DOHH2 (cell line): ENCODE data around the gene DDX28.
"Not testable (repeated sequence)": the region's sequence is repeated elsewhere in the genome, so short reads cannot be mapped to it uniquely, and the experiment has no call there.

Experiments
- H3F3A ChIP-seq: fragments of 200-600 bp; sonication (generic), shearing (Covaris generic); 2 replicates; pipeline ENCODE4 v1.6.0; 2016; ENCODE audit warnings: antibody characterized with exemption, mild to moderate bottlenecking; ENCODE audit not compliant: control insufficient read depth, insufficient read depth
- H3K27ac ChIP-seq: fragments of 200-600 bp; sonication (generic); 2 replicates; pipeline ENCODE4 v1.5.1; 2014; ENCODE audit warnings: low read depth, mild to moderate bottlenecking, low read length, moderate library complexity
- H3K27me3 ChIP-seq: fragments of 200-600 bp; sonication (generic); 2 replicates; pipeline ENCODE4 v1.6.1; 2014; ENCODE audit warnings: mild to moderate bottlenecking, low read length, mixed read lengths; ENCODE audit not compliant: control insufficient read depth
- H3K36me3 ChIP-seq: fragments of 200-600 bp; sonication (generic); 2 replicates; pipeline ENCODE4 v1.6.1; 2014; ENCODE audit warnings: mild to moderate bottlenecking, low read length, moderate library complexity, mixed read lengths; ENCODE audit not compliant: control insufficient read depth
- H3K4me1 ChIP-seq: fragments of 200-600 bp; sonication (generic); 2 replicates; pipeline ENCODE4 v1.6.1; 2014; ENCODE audit warnings: mild to moderate bottlenecking, low read length, mixed read lengths; ENCODE audit not compliant: control insufficient read depth
- H3K4me2 ChIP-seq: fragments of 200-600 bp; sonication (generic); 2 replicates; pipeline ENCODE4 v1.6.0; 2014; ENCODE audit warnings: mild to moderate bottlenecking, low read length, moderate library complexity
- H3K4me3 ChIP-seq: fragments of 200-600 bp; sonication (generic); 2 replicates; pipeline ENCODE4 v1.5.1; 2014; ENCODE audit warnings: mild to moderate bottlenecking, low read length, mixed read lengths
- H3K79me2 ChIP-seq: fragments of 200-600 bp; sonication (generic); 2 replicates; pipeline ENCODE4 v1.6.1; 2014; ENCODE audit warnings: mild to moderate bottlenecking, low read length, mixed read lengths; ENCODE audit not compliant: control insufficient read depth
- H3K9me2 ChIP-seq: fragments of 200-600 bp; sonication (generic); replicated peaks from 2 replicates; pipeline ENCODE4 v1.6.1; 2014; ENCODE audit warnings: mild to moderate bottlenecking, low read length, mixed read lengths; ENCODE audit not compliant: control insufficient read depth
- H3K9me3 ChIP-seq: fragments of 200-600 bp; sonication (generic); 2 replicates; pipeline ENCODE4 v1.6.1; 2014; ENCODE audit warnings: antibody characterized with exemption, low read length, mixed read lengths; ENCODE audit not compliant: control insufficient read depth, insufficient read depth
- H4K20me1 ChIP-seq: fragments of 200-600 bp; sonication (generic); 2 replicates; pipeline ENCODE4 v1.6.0; 2014; ENCODE audit warnings: low read depth, mild to moderate bottlenecking, antibody characterized with exemption, low read length, moderate library complexity; ENCODE audit not compliant: control insufficient read depth, insufficient read depth
- CTCF ChIP-seq: fragments of 200-600 bp; sonication (generic); IDR thresholded peaks from one replicate; pipeline ENCODE4 v1.5.1; 2014; ENCODE audit warnings: antibody characterized with exemption, mild to moderate bottlenecking, low read depth, low read length; ENCODE audit not compliant: poor library complexity, severe bottlenecking
- EZH2phosphoT487 ChIP-seq: fragments of 200-600 bp; sonication (generic); IDR thresholded peaks from 2 replicates; pipeline ENCODE4 v1.6.1; 2017; ENCODE audit warnings: borderline replicate concordance, mild to moderate bottlenecking, antibody characterized with exemption, low read length, moderate library complexity, mixed read lengths

Gene DDX28

GRCh38 chr16:67999985-68000384, 23.0 kb downstream of the DDX28 start:
- TF ChIP-seq CTCF (no peak), EZH2phosphoT487 (no peak)
- Histone ChIP-seq H3K79me2 (no peaks in the 10 kb centered on the region), H3K9me2 (no peaks in the 10 kb centered on the region), H3K4me1 (peaks cover 18% of the 10 kb centered on the region), H3K4me3 (peak overlapping the region; percentile 37), H4K20me1 (no peaks in the 10 kb centered on the region), H3K27me3 (no peaks in the 10 kb centered on the region), H3F3A (no peaks in the 10 kb centered on the region; the same call in 1 of the 2 replicates), H3K27ac (no peak overlapping the region), H3K4me2 (peak overlapping the region; percentile 60), H3K9me3 (no peaks in the 10 kb centered on the region), H3K36me3 (no peaks in the 10 kb centered on the region)

- H3K9me2 ChIP-seq, H4K20me1 ChIP-seq, H3K27ac ChIP-seq, H3K36me3 ChIP-seq, H3K27me3 ChIP-seq, H3K79me2 ChIP-seq, H3K9me3 ChIP-seq, H3F3A ChIP-seq: not testable (repeated sequence)
- H3K4me1 ChIP-seq: peaks cover 18% of the 10 kb centered on the region
- peak within 1 kb of the TSS; percentile 37 for H3K4me3 ChIP-seq
- H3K4me2 ChIP-seq: peak within 1 kb of the TSS; percentile 60
These were observed 24.0 kb downstream of the DDX28 start, which contains the start of gene DPEP2 for GRCh38 chr16:67998779-67999688. TSS of gene DPEP2 (minus strand) at chr16:67999484. CDS start at chr16:67993212, 6,272 bp downstream.

- H3F3A ChIP-seq, H3K4me2 ChIP-seq, H3K36me3 ChIP-seq, H3K9me2 ChIP-seq, H3K27me3 ChIP-seq, H3K9me3 ChIP-seq, H3K4me3 ChIP-seq, H3K79me2 ChIP-seq, H3K27ac ChIP-seq, H4K20me1 ChIP-seq: not testable (repeated sequence)
- peaks cover 25% of the 10 kb centered on the region for H3K4me1 ChIP-seq
These were observed 24.7 kb downstream of the DDX28 start for GRCh38 chr16:67998231-67998778.

GRCh38 chr16:67996666-67997065, 26.4 kb downstream of the DDX28 start:
- no peaks in the 10 kb centered on the region for H3K27me3 ChIP-seq
- H3K27ac ChIP-seq: no peak overlapping the region
- H3K9me3 ChIP-seq: no peaks in the 10 kb centered on the region
- no peaks in the 10 kb centered on the region for H3K9me2 ChIP-seq
- no peak overlapping the region for H3K4me2 ChIP-seq
- peaks cover 35% of the 10 kb centered on the region for H3K4me1 ChIP-seq
- no peak overlapping the region for H3K4me3 ChIP-seq
- no peaks in the 10 kb centered on the region for H4K20me1 ChIP-seq
- no peaks in the 10 kb centered on the region for H3K79me2 ChIP-seq
- H3F3A ChIP-seq: no peaks in the 10 kb centered on the region; the same call in 1 of the 2 replicates
- no peaks in the 10 kb centered on the region for H3K36me3 ChIP-seq
- TF ChIP-seq EZH2phosphoT487 (no peak), CTCF (no peak)
